Keratinocyte (primary cell): ENCODE measurements around the gene TTN. TPM values are rescaled to one million over a fixed set of nuclear protein-coding genes. Genes with fewer than 3 reads are reported as not detected.

Experiments used
- DNase-seq: peaks from one replicate; pipeline ENCODE4 v3.0.0-alpha.2; 2011; ENCODE audit warnings: low read depth, missing footprints, low spot score
- FAIRE-seq: peaks from 2 replicates; lab custom pipeline; 2011; peaks lifted over from hg19 to GRCh38; lab: Jason Lieb, UNC
- H2AFZ ChIP-seq: 2 replicates; pipeline ENCODE4 v1.6.0; 2012; ENCODE audit warnings: low read length, control low read depth, inconsistent platforms; ENCODE audit not compliant: control insufficient read depth
- H3K27ac ChIP-seq: 2 replicates; pipeline ENCODE4 v1.5.1; 2011; ENCODE audit warnings: low read length; ENCODE audit not compliant: control insufficient read depth, insufficient read depth
- H3K27me3 ChIP-seq: 3 replicates; pipeline ENCODE4 v1.6.0; 2011; ENCODE audit warnings: low read length; ENCODE audit not compliant: control insufficient read depth, insufficient read depth; ENCODE audit errors: extremely low read depth
- H3K36me3 ChIP-seq, 2 experiments: 2 replicates in 1 of 2; 3 replicates in 1 of 2; pipeline ENCODE4 v1.5.1; 2011; ENCODE audit warnings: low read length in 2 of 2, mild to moderate bottlenecking in 1 of 2; ENCODE audit not compliant: control insufficient read depth in 2 of 2, insufficient read depth in 2 of 2; ENCODE audit errors: extremely low read depth in 1 of 2
- H3K4me1 ChIP-seq: 3 replicates; pipeline ENCODE4 v1.5.1; 2011; ENCODE audit warnings: low read length; ENCODE audit not compliant: control insufficient read depth, insufficient read depth; ENCODE audit errors: extremely low read depth
- H3K4me2 ChIP-seq: 3 replicates; pipeline ENCODE4 v1.6.0; 2011; ENCODE audit warnings: low read depth, low read length; ENCODE audit not compliant: control insufficient read depth, insufficient read depth; ENCODE audit errors: extremely low read depth
- H3K4me3 ChIP-seq, 3 experiments: fragments of 200-600 bp in 1 of 3; sonication (generic) in 1 of 3; 2 replicates in 2 of 3; 3 replicates in 1 of 3; pipeline ENCODE4 v1.5.1; 2011 to 2016; ENCODE audit warnings: low read length in 3 of 3, mild to moderate bottlenecking in 3 of 3, control low read depth in 2 of 3, inconsistent platforms in 1 of 3, low read depth in 1 of 3, mixed read lengths in 1 of 3, mixed run types in 1 of 3, moderate library complexity in 1 of 3; ENCODE audit not compliant: control insufficient read depth in 2 of 3, insufficient read depth in 2 of 3; ENCODE audit errors: extremely low read depth in 1 of 3
- H3K79me2 ChIP-seq: 2 replicates; pipeline ENCODE4 v1.6.0; 2012; ENCODE audit warnings: low read length; ENCODE audit not compliant: control insufficient read depth, insufficient read depth
- H3K9ac ChIP-seq: 3 replicates; pipeline ENCODE4 v1.6.0; 2011; ENCODE audit warnings: low read length; ENCODE audit not compliant: control insufficient read depth, insufficient read depth; ENCODE audit errors: extremely low read depth
- H3K9me1 ChIP-seq: 3 replicates; pipeline ENCODE4 v1.6.0; 2011; ENCODE audit warnings: low read length; ENCODE audit not compliant: control insufficient read depth, insufficient read depth; ENCODE audit errors: extremely low read depth
- H3K9me3 ChIP-seq: 2 replicates; pipeline ENCODE4 v1.5.1; 2012; ENCODE audit warnings: low read depth, low read length; ENCODE audit not compliant: control insufficient read depth
- H4K20me1 ChIP-seq: 3 replicates; pipeline ENCODE4 v1.6.0; 2011; ENCODE audit warnings: low read length; ENCODE audit not compliant: control insufficient read depth, insufficient read depth; ENCODE audit errors: extremely low read depth
- CTCF ChIP-seq, 3 experiments: IDR thresholded peaks in 1 of 3; conservative IDR thresholded peaks in 1 of 3; optimal IDR thresholded peaks in 1 of 3; 2 replicates in 2 of 3; 3 replicates in 1 of 3; pipeline versions ENCODE3 to v1.5.1; 2011; ENCODE audit warnings: low read length in 3 of 3, mild to moderate bottlenecking in 3 of 3, moderate library complexity in 2 of 3, control low read depth in 1 of 3, inconsistent platforms in 1 of 3; ENCODE audit not compliant: insufficient read depth in 2 of 3; ENCODE audit errors: extremely low read depth in 1 of 3
- EZH2 ChIP-seq: IDR thresholded peaks from one replicate; pipeline ENCODE4 v1.6.1; 2012; ENCODE audit warnings: inconsistent platforms, mild to moderate bottlenecking, low read length, moderate library complexity
- dilution Hi-C: fragments of 300-500 bp; cut with MboI; formaldehyde crosslinking; loops from one replicate; pipeline ENCODE4 v1.7.0; 2020; ENCODE audit warnings: low sequenced_read_pairs; ENCODE audit not compliant: extremely low pct_ligation_motif_present
- polyA plus RNA-seq, 5 experiments: library from polyadenylated mRNA; depleted of rRNA in 3 of 5; stranded (reverse) in 3 of 5; stranded (forward) in 1 of 5; unstranded in 1 of 5; fragments of >200 nt; gene quantifications; 1 replicate in 1 of 5; 2 replicates in 3 of 5; 3 replicates in 1 of 5; pipeline versions ENCODE4 v1.2.1 to v1.2.3, GENCODE V29; 2011 to 2012; ENCODE audit warnings: missing spikeins in 2 of 5, low read depth in 1 of 5, low replicate concordance in 1 of 5

The TTN gene
- polyA plus RNA-seq, 1 donor (not counting 4 experiments of a cell fraction or from before 2014, with no cell fraction given), result 0.01 TPM

- no peaks in the 10 kb centered on the region for H3K4me1 ChIP-seq
- no peak for DNase-seq
- no peaks in the 10 kb centered on the region for H3K79me2 ChIP-seq
- FAIRE-seq, result no peak
- H3K4me2 ChIP-seq, result no peak overlapping the region
- no peak overlapping the region for H2AFZ ChIP-seq
- no peaks in the 10 kb centered on the region for H3K9me3 ChIP-seq
- no peaks in the 10 kb centered on the region for H3K36me3 ChIP-seq
- H4K20me1 ChIP-seq, result no peaks in the 10 kb centered on the region
- H3K9me1 ChIP-seq, result no peaks in the 10 kb centered on the region
- no peak overlapping the region for H3K9ac ChIP-seq
- H3K4me3 ChIP-seq, result no peak overlapping the region
- dilution Hi-C loops, result no loop called here
- no peaks in the 10 kb centered on the region for H3K27me3 ChIP-seq
- TF ChIP-seq CTCF (optimal IDR thresholded peaks at IDR 0.05 in 1 of 3, IDR thresholded peaks at IDR 0.05 in 1 of 3, conservative IDR thresholded peaks at IDR 0.05 in 1 of 3; ENCODE audit: extremely low read depth in 1 of 3, insufficient read depth in 2 of 3, low read length in 3 of 3), result no peak
- TF ChIP-seq EZH2, result no peak
- H3K27ac ChIP-seq, result no peak overlapping the region
These were observed 228.2 kb downstream of the TTN start for GRCh38 chr2:178579006-178579405.

- no peaks in the 10 kb centered on the region for H3K79me2 ChIP-seq
- H2AFZ ChIP-seq, result no peak overlapping the region
- dilution Hi-C loops, result no loop called here
- peaks cover 0 to under 1% of the 10 kb centered on the region in 2 experiments for H3K36me3 ChIP-seq
- no peak overlapping the region for H3K27ac ChIP-seq
- H3K4me2 ChIP-seq, result no peak overlapping the region
- H3K4me3 ChIP-seq, result no peak overlapping the region
- TF ChIP-seq CTCF (optimal IDR thresholded peaks at IDR 0.05 in 1 of 3, IDR thresholded peaks at IDR 0.05 in 1 of 3, conservative IDR thresholded peaks at IDR 0.05 in 1 of 3; ENCODE audit: extremely low read depth in 1 of 3, insufficient read depth in 2 of 3, low read length in 3 of 3), result no peak
- TF ChIP-seq EZH2, result no peak
- H3K4me1 ChIP-seq, result no peaks in the 10 kb centered on the region
- no peaks in the 10 kb centered on the region for H3K9me3 ChIP-seq
- no peaks in the 10 kb centered on the region for H3K27me3 ChIP-seq
- no peak overlapping the region for H3K9ac ChIP-seq
- DNase-seq, result no peak
- no peak for FAIRE-seq
- no peaks in the 10 kb centered on the region for H4K20me1 ChIP-seq
- no peaks in the 10 kb centered on the region for H3K9me1 ChIP-seq
These were observed 232.4 kb downstream of the TTN start for GRCh38 chr2:178574789-178575188.
